Fibroblast of skin of abdomen (primary cell): ENCODE measurements around the gene SLC8A2.
A peak's percentile ranks its signal among the peaks of the same experiment; 100 is the strongest.
"Not testable (repeated sequence)": the region's sequence is repeated elsewhere in the genome, so short reads cannot be mapped to it uniquely, and the experiment has no call there.

Experiments
- DNase-seq: peaks from one replicate; pipeline ENCODE4 v3.0.0-alpha.2; 2013

The SLC8A2 gene

DNA sequence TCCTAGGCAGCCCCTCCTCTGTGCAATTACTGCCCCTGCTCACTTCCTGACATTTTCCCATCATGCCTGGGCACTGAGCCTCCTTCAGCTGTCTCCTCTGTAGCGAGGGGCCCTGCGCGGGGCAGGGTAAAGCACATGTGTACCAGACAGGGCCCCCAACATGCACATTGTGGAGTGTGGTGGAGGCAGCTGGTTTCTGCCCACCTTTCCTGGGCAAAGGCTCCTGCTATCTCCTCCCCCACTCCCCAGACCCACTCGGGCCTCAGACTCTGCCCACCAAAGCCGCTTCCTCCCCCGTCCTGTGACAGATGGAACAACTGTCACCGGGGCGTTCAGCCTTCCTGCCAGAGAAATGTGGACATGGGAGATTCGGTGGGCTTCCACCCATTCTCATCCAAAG lies 15.2 kb upstream of the SLC8A2 start:
- no peak for DNase-seq

DNA sequence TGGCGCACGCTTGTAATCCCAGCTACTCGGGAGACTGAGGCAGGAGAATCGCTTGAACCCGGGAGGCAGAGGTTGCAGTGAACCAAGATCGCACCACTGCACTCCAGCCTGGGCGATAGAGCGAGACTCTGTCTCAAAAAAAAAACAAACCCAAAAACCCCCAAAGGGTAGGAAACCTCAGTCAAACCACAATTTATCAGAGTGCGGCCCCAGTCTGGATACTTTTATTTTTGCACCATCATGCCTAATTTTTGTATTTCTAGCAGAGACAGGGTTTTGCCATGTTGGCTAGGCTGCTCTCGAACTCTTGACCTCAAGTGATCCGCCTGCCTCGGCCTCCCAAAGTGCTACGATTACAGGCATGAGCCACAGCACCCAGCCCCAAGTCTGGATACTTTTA lies 14.5 kb upstream of the SLC8A2 start:
- not testable (repeated sequence) for DNase-seq

DNA sequence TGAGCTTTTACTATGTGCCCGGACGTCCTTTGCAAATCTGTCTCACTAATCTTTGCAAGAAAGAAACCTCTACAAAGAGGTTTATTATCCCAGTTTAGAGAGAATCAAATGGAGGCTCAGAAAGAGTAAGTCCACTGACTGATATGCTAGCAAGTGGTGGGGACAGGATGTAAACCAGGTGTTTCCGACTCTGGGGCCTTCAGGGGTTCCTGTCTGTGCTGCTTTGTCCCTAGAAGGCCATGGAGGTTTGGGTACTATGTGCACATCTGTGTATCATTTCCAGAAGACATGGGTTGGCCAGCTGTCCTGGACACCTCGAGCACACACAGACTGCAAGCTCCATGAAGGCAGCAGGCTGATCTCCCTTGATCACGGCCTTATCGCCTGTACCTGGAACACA lies 13.5 kb upstream of the SLC8A2 start:
- DNase-seq, result no peak

DNA sequence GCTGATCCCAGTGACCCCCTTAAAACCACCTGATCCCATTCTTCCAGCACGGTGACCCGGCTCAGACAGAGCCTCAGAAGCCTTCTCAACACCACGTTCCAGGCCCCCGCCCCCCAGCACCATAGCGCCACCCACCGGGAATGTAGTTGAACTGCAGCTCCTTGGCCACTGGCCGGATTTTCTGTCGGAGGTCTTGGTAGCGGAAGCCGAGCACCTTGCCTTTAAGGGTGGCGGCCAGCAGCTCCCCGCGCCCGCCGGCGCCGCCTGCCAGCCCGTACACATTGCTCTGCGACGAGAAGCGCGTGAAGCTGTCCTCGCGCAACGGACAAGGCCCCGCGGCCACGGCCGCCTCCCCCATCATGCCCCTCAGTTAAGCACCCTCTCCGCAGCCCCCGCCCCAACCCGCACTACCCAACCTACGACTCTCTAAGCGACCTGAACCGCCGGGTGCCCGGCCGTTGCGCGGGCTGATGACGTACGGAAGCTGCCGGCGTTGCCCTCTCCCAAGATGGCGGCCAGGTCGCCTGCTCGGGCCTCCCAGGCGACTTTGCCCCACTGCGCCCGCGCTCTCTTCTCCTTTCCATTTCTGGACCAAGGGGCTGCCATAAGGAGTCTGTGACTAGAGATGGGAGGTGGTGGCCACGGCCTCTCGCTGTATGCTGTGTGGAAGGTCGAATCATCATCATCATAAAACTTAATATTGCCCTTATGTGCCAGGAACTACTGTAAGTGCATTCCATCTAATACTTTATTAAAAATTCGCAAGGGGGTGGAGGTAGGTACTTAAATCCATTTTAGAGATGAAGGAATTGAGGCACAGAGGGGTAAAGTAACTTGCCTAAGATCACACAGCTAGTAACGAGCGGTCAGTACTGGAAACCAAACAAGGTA lies 12.4 kb upstream of the SLC8A2 start, which contains the start of gene KPTN:
Gene KPTN, minus strand, starts transcription at position 420 of the 891 bp plus-strand sequence. Its CDS starts 59 bp downstream, at position 361.
- peak; percentile 91 for DNase-seq

DNA sequence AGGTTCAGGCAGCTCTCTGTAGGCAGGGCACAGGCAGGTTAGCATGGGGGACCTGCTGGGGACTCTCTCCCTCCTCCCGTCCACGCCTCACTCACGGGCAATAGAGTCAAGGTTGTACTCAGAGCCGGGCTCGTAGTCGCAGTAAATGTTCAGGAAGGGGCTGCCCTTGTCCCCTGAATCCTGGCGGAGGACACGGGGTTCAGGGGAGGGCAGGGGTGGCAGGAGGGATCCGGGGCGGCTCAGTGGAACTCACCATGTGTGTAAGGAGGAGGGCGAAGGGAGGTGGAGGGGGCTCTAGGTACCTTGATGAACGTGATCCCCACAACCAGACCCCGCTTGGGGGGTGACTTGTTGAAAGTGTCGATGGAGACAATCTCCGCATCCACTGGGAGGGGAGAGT lies 11.5 kb upstream of the SLC8A2 start:
- DNase-seq, result no peak

DNA sequence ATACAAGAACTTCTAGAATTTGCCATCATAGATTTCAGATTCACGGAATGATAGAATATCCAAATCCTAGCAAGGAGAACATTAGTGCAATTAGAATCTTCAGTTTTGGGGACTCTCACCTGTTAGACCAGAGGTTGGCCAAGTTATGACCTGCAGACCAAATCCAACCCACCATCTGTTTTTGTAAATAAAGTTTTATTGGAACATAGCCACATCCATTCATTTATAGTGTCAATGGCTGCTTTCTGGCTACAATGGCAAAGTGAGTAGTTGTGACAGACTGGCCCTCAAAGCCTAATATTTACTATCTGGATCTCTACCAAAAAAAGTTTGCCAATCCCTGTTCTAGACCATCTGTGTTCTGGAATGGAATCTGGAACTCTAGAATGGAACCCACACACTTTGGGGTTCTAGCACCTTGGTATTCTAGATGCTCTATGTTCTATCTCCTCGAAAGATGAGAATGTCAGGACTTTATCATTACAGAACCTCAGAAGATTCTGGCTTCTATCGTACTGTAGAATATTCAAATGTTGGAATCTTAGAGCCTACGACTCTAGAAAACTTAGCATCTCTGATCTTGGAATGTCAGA lies 9.9 kb upstream of the SLC8A2 start:
- no peak for DNase-seq

DNA sequence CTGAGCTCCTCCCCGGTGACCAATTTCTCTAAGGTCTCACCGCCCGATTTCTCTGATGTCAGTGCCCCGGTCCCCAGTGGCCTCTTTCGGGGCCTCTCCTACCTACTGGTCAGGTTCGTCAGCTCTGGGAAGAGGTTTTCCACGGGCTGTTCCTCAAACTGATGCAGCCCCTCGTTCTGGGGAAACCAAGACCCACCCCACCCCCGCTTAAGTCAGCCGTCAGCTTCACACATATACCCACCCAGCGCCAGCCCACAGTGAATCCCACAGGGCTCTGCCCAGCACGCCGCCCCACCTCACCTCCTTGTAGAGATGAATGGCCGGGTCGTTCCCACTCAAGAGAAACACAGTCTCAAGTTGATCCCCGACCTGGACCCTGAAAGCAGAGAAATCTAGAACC lies 9.0 kb upstream of the SLC8A2 start:
- no peak for DNase-seq

DNA sequence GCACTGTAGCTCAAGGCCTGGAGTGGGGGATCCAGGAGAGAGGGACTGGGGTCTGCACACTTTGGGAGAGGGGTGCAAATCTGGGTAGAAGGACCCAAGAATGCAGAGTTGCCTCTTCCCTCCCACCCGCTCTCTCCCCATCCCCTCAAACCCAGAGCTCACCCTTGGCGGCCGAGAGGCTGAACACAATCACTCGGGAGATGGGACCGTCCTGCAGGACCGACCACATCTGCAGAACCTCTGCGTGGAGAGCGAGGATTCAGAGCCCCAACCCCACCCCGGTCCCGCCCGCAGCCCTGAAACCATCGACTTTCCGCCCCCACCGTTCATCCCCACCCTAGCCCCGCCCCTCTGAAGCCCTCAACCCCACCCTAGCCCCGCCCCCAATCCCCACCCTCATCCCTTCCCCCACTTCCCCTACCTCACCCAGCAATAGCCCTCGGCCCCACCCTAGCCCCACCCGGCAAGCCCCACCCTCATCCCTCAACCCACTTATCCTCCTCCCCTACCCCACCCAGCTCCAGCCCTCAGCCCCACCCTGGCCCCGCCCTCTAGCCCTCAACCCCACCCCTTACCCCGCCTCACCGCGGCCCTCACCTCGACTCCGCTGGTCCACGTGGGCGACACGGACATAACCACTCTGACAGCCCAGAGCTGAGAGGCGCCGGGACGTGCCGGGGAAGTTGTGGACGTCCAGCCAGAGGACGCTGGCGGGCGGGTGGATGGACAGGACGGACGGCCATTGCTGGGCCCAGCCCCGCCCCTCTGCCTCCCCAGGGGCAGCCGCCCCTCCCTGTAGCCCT lies 8.2 kb upstream of the SLC8A2 start:
- DNase-seq, result no peak

DNA sequence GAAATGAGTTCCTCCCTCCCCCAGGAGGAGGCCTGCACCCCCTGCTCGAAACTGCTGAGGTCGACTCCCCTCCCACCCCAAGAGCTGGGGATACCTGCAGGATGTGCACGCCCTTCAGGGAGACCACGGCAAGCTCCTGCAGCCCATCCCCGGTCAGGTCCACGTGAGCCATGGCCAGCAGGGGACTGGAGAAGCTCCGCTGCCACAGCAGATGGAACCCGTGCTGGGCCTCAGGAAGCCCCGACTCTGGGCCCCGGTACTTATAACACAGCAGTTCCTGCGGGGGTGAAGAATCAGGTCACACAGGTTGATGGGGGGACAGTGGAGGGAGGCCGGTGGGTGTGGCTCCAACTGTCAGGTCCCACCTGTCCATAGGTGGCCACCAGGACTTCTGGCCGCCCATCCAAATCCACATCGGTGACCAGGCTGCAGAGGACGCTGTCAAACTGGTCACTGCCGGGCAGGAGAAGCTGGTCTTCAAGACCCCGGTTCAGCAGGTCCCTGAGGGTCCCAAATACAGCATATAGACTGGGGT lies 4.8 kb upstream of the SLC8A2 start:
- DNase-seq, result no peak

DNA sequence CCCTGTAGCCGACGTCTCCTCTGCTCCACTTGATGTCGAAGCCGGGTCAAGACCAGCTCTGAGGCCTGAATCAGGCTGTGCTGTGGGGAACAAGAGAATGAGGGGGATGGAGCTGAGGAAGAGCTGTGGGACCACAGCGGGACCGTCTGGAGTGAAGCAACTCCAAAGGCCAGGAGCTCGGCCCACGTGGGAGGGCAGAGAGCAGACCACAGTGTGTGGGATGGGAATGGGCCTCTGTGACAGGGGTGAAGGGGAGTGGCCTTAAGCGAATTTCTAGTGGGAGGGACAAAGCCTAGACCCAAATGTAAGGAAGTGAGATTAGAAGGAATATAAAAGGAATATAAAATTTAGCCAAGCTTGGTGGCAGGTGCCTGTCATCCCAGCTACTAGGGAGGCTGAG lies 3.8 kb upstream of the SLC8A2 start:
- no peak for DNase-seq

DNA sequence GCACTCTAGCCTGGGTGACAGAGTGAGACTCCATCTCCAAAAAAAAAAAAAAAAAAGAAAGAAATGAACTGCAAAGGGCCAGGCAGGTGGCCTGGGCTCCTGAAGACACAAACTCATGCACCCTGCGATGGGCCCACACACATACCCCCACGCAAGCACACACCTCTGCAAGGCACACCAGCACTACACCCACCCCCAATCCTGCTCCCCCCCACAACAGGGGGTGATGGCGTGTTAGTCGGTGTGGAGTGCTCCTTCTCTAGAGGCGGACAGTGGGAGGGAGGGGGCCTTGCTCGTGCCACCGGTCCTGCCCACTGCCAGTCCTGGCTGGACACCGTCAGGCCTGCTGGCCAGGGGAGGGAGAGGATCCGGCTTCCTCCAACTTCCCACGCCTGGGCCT lies 1.6 kb upstream of the SLC8A2 start:
- DNase-seq, result no peak

DNA sequence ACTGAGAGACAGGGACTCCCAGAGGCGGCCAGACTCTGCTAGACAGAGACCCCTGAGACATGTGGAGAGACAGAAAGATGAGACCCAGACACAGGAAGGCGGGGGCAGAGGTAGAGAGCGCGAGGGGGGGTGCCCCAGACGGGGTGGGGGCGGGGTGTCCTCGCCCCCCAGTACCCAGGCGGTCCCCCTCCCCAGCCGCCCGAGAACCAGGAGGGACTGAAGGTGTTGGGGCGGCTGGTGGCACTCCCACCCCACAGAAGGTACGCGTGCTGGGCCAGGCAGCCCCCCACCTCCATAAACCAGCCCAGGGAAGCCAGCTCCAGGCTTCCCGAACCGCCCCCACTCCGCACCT lies 336 bp downstream of the SLC8A2 start:
- no peak for DNase-seq

DNA sequence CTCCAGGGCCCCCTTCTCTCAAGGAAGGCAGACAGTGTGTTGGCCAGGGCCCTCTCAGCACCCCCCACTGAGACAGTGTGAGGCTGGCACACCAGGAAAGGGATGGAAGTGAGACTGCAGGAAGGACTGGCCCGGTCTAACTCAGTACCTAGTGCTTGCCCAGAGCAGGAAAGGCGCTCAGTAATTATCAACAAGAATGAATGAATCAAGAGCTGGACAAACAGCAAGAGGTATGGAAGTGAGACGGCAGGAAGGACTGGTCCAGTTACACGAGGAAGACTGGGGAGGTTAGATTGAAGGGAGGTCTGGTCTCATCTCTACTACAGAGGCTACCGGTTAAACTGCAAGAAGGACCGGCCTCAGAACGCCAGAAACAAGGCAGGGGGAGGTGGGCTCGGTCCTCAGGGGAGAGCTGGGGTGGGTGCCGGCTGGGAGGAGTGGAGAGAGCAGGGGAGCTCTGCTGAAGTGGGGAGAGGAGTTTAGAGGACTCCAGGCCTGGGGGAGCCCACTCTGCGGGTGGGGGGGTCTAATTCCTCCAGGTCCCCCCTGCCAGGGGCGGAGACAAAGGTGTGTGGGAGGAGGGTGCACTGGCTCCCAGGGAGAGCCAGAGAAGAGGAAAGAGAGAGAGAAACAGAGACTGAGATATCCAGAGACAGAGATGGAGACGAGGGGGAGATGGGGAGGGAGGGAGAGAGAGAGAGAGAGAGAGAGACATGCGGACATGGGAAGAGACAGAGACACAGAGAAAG lies 1.1 kb downstream of the SLC8A2 start:
- no peak for DNase-seq

DNA sequence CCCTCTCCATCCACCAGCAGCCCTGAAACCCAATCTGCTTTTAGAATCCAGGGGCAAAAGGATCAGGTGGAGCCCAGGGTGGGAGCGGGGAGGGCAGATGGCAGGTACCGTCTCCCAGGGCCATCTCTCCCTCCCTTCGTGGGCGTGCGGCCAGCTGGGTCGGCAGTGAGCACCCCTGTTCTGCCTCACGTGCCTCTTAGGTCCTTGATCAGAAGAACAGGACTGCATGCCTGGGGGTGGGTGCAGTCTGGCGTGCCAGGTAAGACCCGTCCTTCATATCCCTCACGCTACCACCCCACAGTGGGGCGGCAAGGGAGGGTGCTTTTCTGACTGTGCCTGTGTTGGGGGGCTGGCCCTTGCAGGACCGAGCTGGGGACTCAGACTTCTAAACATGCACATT lies 2.0 kb downstream of the SLC8A2 start:
- no peak for DNase-seq

DNA sequence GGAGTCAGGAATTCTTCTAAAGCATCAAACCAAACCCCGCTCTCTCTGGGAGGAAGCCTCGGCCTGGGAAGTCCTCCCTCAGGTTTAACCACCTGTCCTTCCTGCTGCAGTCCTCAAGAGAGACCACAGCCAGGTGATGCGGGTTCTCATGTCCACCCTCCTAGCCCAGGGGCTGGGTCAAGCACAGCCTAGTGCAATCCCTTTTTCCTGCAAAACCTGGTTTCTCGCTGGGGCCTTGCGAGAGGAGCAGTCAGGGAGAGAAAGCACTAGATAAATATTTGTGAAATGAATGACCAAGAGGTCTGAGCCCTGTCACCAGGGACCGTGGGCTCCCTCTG lies 2.4 kb downstream of the SLC8A2 start:
- no peak for DNase-seq

DNA sequence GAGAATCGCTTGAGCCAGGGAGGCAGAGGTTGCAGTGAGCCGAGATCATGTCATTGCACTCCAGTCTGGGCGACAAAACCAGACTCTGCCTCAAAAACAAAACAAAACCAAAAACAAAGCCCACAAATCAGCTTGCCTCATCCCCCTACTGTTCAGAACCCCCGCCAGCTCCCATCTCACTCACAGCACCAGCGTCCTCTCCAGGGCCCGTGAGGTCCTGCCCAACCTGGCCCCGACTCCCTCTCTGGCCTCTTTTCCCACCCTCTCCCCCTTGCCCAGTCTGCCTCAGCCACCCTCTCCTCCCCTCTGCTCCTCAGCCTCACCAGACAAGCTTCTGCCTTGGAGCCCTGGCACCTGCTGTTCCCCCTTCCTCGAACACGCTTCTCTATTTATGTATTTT lies 3.8 kb downstream of the SLC8A2 start:
- no peak for DNase-seq

DNA sequence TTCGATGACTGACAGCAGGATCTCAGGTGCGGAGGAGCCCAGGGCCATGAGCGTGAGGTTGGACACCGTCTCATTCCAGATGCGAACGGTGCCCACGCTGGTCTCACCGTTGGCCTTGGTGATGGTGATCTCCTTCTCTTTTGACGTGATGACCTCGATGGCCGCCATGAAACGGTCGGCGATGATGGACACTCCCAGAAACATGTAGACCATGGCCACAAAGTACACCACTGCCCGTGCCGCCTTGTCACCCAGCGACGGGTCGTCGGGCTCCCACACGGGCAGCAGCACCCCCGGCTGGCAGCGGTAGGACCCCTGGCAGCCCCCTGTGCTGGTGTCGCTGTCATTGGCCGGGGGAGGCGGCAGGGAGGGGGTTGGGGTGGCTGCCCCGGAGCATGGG lies 5.7 kb downstream of the SLC8A2 start:
- DNase-seq, result no peak

DNA sequence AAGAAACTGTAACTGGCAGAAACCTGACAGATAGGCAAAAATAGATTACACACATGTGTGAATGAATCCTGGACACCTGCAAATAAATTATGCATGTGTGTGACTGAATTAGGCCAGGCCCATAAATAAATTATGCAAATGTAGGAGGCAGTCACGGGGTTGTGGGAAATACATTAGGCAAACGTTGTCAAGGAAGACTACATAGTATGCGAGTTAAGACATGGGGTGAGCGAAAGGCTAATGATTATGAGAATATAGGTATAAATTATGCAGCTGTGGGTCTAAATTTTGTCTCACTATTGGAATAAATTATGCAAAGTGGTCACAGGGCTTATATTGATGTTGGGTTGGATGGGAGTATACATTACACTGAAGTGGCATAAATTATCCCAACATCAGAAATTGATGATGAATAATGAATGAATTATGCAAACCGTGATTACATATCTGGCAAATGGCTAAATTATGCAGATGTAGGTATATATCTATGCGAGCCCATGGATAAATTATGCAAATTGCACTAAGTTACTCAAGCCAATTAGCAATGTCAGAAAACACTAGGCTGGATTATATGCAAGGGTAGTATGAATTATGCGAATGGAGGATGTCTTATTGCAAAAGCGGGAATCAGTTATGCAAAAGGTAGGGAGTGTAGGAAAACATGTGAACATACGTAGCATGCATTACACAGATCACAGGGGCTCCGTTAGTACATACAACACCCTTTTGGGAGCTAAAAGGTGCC lies 6.8 kb downstream of the SLC8A2 start:
- no peak for DNase-seq

DNA sequence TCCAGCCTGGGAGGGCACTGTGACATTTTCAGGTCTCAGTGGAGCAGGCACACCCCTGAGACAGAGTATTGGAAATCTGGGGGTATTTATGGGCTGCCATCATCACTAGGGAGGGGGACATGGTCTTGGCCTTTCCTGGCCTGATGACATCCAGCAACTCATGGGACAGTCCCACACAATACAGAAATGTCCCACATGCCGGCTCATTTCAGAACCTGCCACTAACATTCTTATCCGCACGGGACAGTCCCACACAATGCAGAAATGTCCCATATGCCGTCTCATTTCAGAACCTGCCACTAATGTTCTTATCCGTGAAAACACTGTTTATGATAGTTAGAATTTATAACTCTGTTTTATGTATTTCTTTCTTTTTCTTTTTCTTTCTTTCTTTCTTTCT lies 9.8 kb downstream of the SLC8A2 start:
- no peak for DNase-seq

DNA sequence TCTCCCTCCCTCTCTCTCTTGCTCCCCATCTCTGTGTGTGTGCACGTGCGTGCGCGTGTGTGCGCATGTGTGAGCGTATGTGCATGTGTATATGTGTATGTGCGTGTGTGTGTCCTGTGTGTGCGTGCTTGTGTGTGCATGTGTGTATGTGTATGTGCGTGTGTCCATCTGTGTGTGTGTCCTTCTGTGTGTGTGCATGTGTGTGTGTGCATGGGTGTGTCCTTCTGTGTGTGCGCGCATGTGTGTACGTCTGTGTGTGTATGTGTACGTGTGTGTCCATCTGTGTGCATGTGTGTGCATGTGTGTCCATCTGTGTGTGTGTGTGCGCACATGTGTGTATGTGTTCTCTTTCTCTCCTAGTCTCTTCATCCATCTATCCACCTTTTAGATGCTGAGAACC lies 12.2 kb downstream of the SLC8A2 start:
- DNase-seq, result no peak

DNA sequence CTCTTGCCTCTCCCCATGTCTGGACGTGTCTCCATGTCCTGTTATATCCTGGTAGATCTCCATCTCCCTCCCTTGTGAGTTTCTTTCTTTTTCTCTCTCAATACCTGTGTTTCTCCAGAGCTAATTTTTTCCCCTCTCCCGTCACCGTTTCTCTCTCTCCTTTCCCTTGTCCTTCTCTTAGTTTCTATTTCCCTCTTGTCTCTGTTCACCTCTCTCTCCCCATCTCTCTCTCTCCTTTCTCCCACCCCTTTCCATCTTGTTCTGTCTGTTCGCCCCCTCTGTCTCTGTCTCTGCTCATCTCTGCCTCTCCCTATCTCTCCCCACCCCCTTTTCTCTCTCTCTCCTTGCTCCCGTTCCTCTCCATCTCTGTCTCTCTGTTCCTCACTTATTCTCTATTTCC lies 13.0 kb downstream of the SLC8A2 start:
- no peak for DNase-seq
